ENCODE data around the gene FAT3.

- TF ChIP-seq CREB5 (CRISPR knock-in tag; IDR thresholded peaks at IDR 0.05; ENCODE audit: low read depth) (no peak), GLIS3 (CRISPR knock-in tag; IDR thresholded peaks at IDR 0.05) (no peak), ZFP3 (CRISPR knock-in tag; IDR thresholded peaks at IDR 0.05) (no peak), ARNTL (CRISPR knock-in tag; IDR thresholded peaks at IDR 0.05; ENCODE audit: borderline replicate concordance, low read depth) (no peak), PATZ1 (CRISPR knock-in tag; IDR thresholded peaks at IDR 0.05; ENCODE audit: borderline replicate concordance) (no peak), CSDC2 (CRISPR knock-in tag; IDR thresholded peaks at IDR 0.05) (no peak), TCF4 (CRISPR knock-in tag; IDR thresholded peaks at IDR 0.05; ENCODE audit: borderline replicate concordance) (no peak), SNAI2 (CRISPR knock-in tag; IDR thresholded peaks at IDR 0.05) (no peak), PPARA (CRISPR knock-in tag; IDR thresholded peaks at IDR 0.05; ENCODE audit: borderline replicate concordance) (no peak), TSHZ2 (CRISPR knock-in tag; IDR thresholded peaks at IDR 0.05) (no peak), ISL1 (CRISPR knock-in tag; IDR thresholded peaks at IDR 0.05) (no peak), BACH2 (CRISPR knock-in tag; IDR thresholded peaks at IDR 0.05; ENCODE audit: borderline replicate concordance) (no peak), ZNF565 (CRISPR knock-in tag; conservative IDR thresholded peaks at IDR 0.05; ENCODE audit: low read depth) (no peak), ZFP30 (CRISPR knock-in tag; IDR thresholded peaks at IDR 0.05) (no peak)
These were observed 12.1 kb upstream of the FAT3 start for GRCh38 chr11:92212530-92212929.

All from SK-N-SH treated with all-trans-retinoic acid at 6 μM for 48 hours (cell line).